ENCODE measurements around the gene ARHGEF5. TPM values are rescaled to one million over a fixed set of nuclear protein-coding genes. Genes with fewer than 3 reads are reported as not detected.

Gene ARHGEF5
- total and polyA plus RNA-seq, 10 of the 15 experiments (the other 5 are each of a cell fraction or from before 2014, with no cell fraction given), result 1.6 to 17.2 (median 7.8) TPM

GRCh38 chr7:144414815-144415214 is 59.6 kb downstream of the ARHGEF5 start:
- no TSS peak for BruUV-seq (replicated peaks)
- no peak for ATAC-seq
- Histone ChIP-seq H2AFZ (ENCODE audit: control insufficient read depth, low read depth, low read length) (no peak overlapping the region), H3K27ac (ENCODE audit: control insufficient read depth, insufficient read depth) (no peak overlapping the region), H3K9me3 (replicated peaks; ENCODE audit: control insufficient read depth, insufficient read depth, low read length) (no peaks in the 10 kb centered on the region), H3K9ac (ENCODE audit: control insufficient read depth, insufficient read depth, low read length) (no peak overlapping the region), H4K20me1 (ENCODE audit: control insufficient read depth, insufficient read depth) (no peaks in the 10 kb centered on the region), H3K4me2 (ENCODE audit: control insufficient read depth, insufficient read depth) (no peak overlapping the region), H3K4me3 (no peak overlapping the region), H3K4me1 (ENCODE audit: control insufficient read depth, insufficient read depth, low read length) (no peaks in the 10 kb centered on the region), H3K79me2 (ENCODE audit: control insufficient read depth, insufficient read depth, low read length) (no peaks in the 10 kb centered on the region), H3K36me3 (ENCODE audit: control insufficient read depth in 2 of 2, insufficient read depth in 2 of 2, low read length in 1 of 2) (no peaks in the 10 kb centered on the region), H3K27me3 (replicated peaks in 1 of 2; ENCODE audit: control insufficient read depth in 2 of 2, insufficient read depth in 2 of 2, low read length in 1 of 2) (no peaks in the 10 kb centered on the region)
- POLR2A ChIA-PET, result no interaction called here
- FAIRE-seq, result no peak
- in situ Hi-C loops (cut with MboI) (no loop called here), intact Hi-C loops (cut with micrococcal nuclease; ENCODE audit: unreplicated experiment) (no loop called here)
- RAD21 ChIA-PET (ENCODE audit: unreplicated experiment), result no interaction called here
- CTCF ChIA-PET, result no interaction called here
- no peak for TF ChIP-seq LARP7 (IDR thresholded peaks at IDR 0.05)
- TF ChIP-seq FOXK2 (IDR thresholded peaks at IDR 0.05), result no peak
- TF ChIP-seq CHD4 (IDR thresholded peaks at IDR 0.05), result no peak
- no peak for TF ChIP-seq MXI1 (IDR thresholded peaks at IDR 0.05; ENCODE audit: low read depth, low read length)
- TF ChIP-seq CTCF (IDR thresholded peaks at IDR 0.05 in 2 of 3, conservative IDR thresholded peaks at IDR 0.05 in 1 of 3; ENCODE audit: control insufficient read depth in 2 of 3, extremely low read depth in 1 of 3, insufficient read depth in 1 of 3, low read depth in 3 of 3, low read length in 3 of 3), result no peak
- TF ChIP-seq HDAC2 (IDR thresholded peaks at IDR 0.05), result no peak
- no peak for TF ChIP-seq STAT3 (IDR thresholded peaks at IDR 0.05; ENCODE audit: low read depth, low read length)
- no peak for DNase-seq (ENCODE audit: low read depth, low spot score)
- WGBS (ENCODE audit: insufficient coverage, insufficient replicate concordance, low lambda C conversion rate, missing lambda C conversion rate), result 3% methylated on average over 3 of the region's 3 CpGs
- SMC1A ChIA-PET (ENCODE audit: uncharacterized antibody, unreplicated experiment), result no interaction called here

GRCh38 chr7:144415858-144416257 is 60.7 kb downstream of the ARHGEF5 start:
- H3K79me2 ChIP-seq (ENCODE audit: control insufficient read depth, insufficient read depth, low read length), result no peaks in the 10 kb centered on the region
- ATAC-seq (no peak), DNase-seq (ENCODE audit: low read depth, low spot score) (no peak), FAIRE-seq (no peak)
- no peak overlapping the region for H3K4me2 ChIP-seq (ENCODE audit: control insufficient read depth, insufficient read depth)
- H3K9me3 ChIP-seq (replicated peaks; ENCODE audit: control insufficient read depth, insufficient read depth, low read length), result no peaks in the 10 kb centered on the region
- no peak overlapping the region for H3K27ac ChIP-seq (ENCODE audit: control insufficient read depth, insufficient read depth)
- ChIA-PET SMC1A (ENCODE audit: uncharacterized antibody, unreplicated experiment) (no interaction called here), POLR2A (no interaction called here), RAD21 (ENCODE audit: unreplicated experiment) (no interaction called here), CTCF (no interaction called here)
- no peaks in the 10 kb centered on the region for H4K20me1 ChIP-seq (ENCODE audit: control insufficient read depth, insufficient read depth)
- no TSS peak for BruUV-seq (replicated peaks)
- H3K4me3 ChIP-seq, result no peak overlapping the region
- H2AFZ ChIP-seq (ENCODE audit: control insufficient read depth, low read depth, low read length), result no peak overlapping the region
- in situ Hi-C loops (cut with MboI) (no loop called here), intact Hi-C loops (cut with micrococcal nuclease; ENCODE audit: unreplicated experiment) (no loop called here)
- no peaks in the 10 kb centered on the region for H3K36me3 ChIP-seq (ENCODE audit: control insufficient read depth in 2 of 2, insufficient read depth in 2 of 2, low read length in 1 of 2)
- H3K27me3 ChIP-seq (replicated peaks in 1 of 2; ENCODE audit: control insufficient read depth in 2 of 2, insufficient read depth in 2 of 2, low read length in 1 of 2), result no peaks in the 10 kb centered on the region
- no peak overlapping the region for H3K9ac ChIP-seq (ENCODE audit: control insufficient read depth, insufficient read depth, low read length)
- no peaks in the 10 kb centered on the region for H3K4me1 ChIP-seq (ENCODE audit: control insufficient read depth, insufficient read depth, low read length)
- TF ChIP-seq PAX5 (IDR thresholded peaks at IDR 0.05; ENCODE audit: borderline replicate concordance, low read depth, low read length) (no peak), REST (IDR thresholded peaks at IDR 0.05; ENCODE audit: low read depth, low read length) (no peak), FOXK2 (IDR thresholded peaks at IDR 0.05) (no peak), SREBF2 (IDR thresholded peaks at IDR 0.05; ENCODE audit: low read length) (no peak), NFXL1 (IDR thresholded peaks at IDR 0.05; ENCODE audit: borderline replicate concordance) (no peak), IRF5 (IDR thresholded peaks at IDR 0.05; ENCODE audit: borderline replicate concordance) (no peak), SREBF1 (IDR thresholded peaks at IDR 0.05; ENCODE audit: low read length) (no peak), TARDBP (IDR thresholded peaks at IDR 0.05; ENCODE audit: borderline replicate concordance) (no peak), RBBP5 (conservative IDR thresholded peaks at IDR 0.05) (no peak), CHD4 (IDR thresholded peaks at IDR 0.05) (no peak)

All from GM12878 (cell line).